Heart left ventricle (tissue), 16 donors: ENCODE results near the gene CENPO. TPM values are rescaled to one million over a fixed set of nuclear protein-coding genes. Genes with fewer than 3 reads are reported as not detected.
"Not testable (repeated sequence)": the region's sequence is repeated elsewhere in the genome, so short reads cannot be mapped to it uniquely, and the experiment has no call there.

Experiments
- ATAC-seq, 4 donors: fragments of 200-7000 bp; cut with Tn5 transposase; one replicate each; pipeline ENCODE4 v1.9.1; 2020 to 2022; ENCODE audit warnings: moderate library complexity in 4 of 4, mild to moderate bottlenecking in 3 of 4, moderate number of reproducible peaks in 1 of 4
- DNase-seq, 5 donors: peaks; one replicate each; pipeline ENCODE4 v3.0.0-alpha.2; 2020
- H3K27ac ChIP-seq, 12 donors: fragments of 200-600 bp; sonication (generic) in 4 of 12; one replicate each; pipeline versions ENCODE4 v1.5.0 to v1.8.0; 2016 to 2022; ENCODE audit warnings: mild to moderate bottlenecking in 2 of 12
- H3K27me3 ChIP-seq, 9 donors: fragments of 200-600 bp; sonication (generic) in 2 of 9; one replicate each; pipeline versions ENCODE4 v1.5.1 to v1.8.0; 2016 to 2022; ENCODE audit warnings: mild to moderate bottlenecking in 3 of 9
- H3K36me3 ChIP-seq, 9 donors: fragments of 200-600 bp; sonication (generic) in 2 of 9; one replicate each; pipeline versions ENCODE4 v1.5.0 to v1.8.0; 2018 to 2022; ENCODE audit warnings: mild to moderate bottlenecking in 2 of 9
- H3K4me1 ChIP-seq, 12 donors: fragments of 200-600 bp; sonication (generic) in 4 of 12; one replicate each; pipeline versions ENCODE4 v1.5.0 to v1.8.0; 2016 to 2022; ENCODE audit warnings: mild to moderate bottlenecking in 3 of 12
- H3K4me3 ChIP-seq, 12 donors: fragments of 200-600 bp; sonication (generic) in 4 of 12; one replicate each; pipeline versions ENCODE4 v1.5.0 to v1.8.0; 2017 to 2022; ENCODE audit warnings: mild to moderate bottlenecking in 9 of 12, moderate library complexity in 4 of 12
- H3K9me3 ChIP-seq, 12 donors: fragments of 200-600 bp; sonication (generic) in 4 of 12; one replicate each; pipeline versions ENCODE4 v1.5.0 to v1.8.0; 2016 to 2022; ENCODE audit warnings: mild to moderate bottlenecking in 1 of 12
- CTCF ChIP-seq, 12 donors: fragments of 200-600 bp; sonication (generic) in 4 of 12; IDR thresholded peaks; one replicate each; pipeline versions ENCODE4 v1.5.0 to v1.8.0; 2018 to 2022; ENCODE audit warnings: antibody characterized with exemption in 12 of 12, mild to moderate bottlenecking in 5 of 12
- POLR2A ChIP-seq, 2 donors: fragments of 450-650 bp; IDR thresholded peaks; one replicate each; pipeline ENCODE4 v1.6.1; 2017; ENCODE audit warnings: antibody characterized with exemption in 2 of 2, mild to moderate bottlenecking in 2 of 2, moderate library complexity in 2 of 2
- WGBS, 4 donors: extraction: QIAGEN DNeasy Blood & Tissue Kit in 2 of 4; methylation state at CpG; one replicate each; pipeline versions ENCODE4 v1.1.5 to v1.1.7; 2013 to 2018; 5-methylcytosine and 5-hydroxymethylcytosine counted together
- intact Hi-C, 10 donors: fragments of 100-400 bp; cut with DNase I; formaldehyde crosslinking; loops; one replicate each; pipeline versions ENCODE4 v1.11.1 to v1.14.2; 2022
- polyA plus RNA-seq, 2 donors: library from polyadenylated mRNA; stranded (reverse); fragments of 200-250 nt; gene quantifications; one replicate each; pipeline ENCODE4 v1.2.3, GENCODE V29; 2013
- total RNA-seq, 9 donors: library from RNA; depleted of rRNA in 2 of 9; stranded (reverse); fragments of >200 nt in 2 of 9; fragmentation: NEBNext Ultra II Directional in 3 of 9; extraction: Animal tissue kit (Norgen Biotek cat#: 25700) in 3 of 9; gene quantifications; one replicate each; pipeline versions ENCODE4 v1.1.0 to v1.2.4, GENCODE V29; 2016 to 2023
- donor health status: ischemic (EF 13 %, LVEDD 7.1; RV severe dilation, severe dysfunction).
- donor health status: healthy with polysubstance abuse.
- donor health status: DM: no; HTN: yes; CAD: no.
- donor health status: DM: no; HTN: no; CAD: no.
- donor health status: ischemic (EF 25% LVEDD 6.9; RV normal size, moderate dysfunction).
- donor health status: ischemic (EF 25% LVEDD 5.7; RV mildly dilated, moderate dysfunction).
- donor health status: healthy.
- donor health status: DM: yes; HTN: yes; CAD: no.
- donor health status: ischemic (EF 35%, LVEDD 5.7; RV mildly dilated, moderate dysfunction).
- donor health status: nonischemic (EF 11% LVEDD 7.7; RV severe dilation, severe dysfunction).
- donor health status: DM: yes; HTN: yes; CAD: no.
- donor health status: PGD.
- donor health status: ischemic (EF 29% LVEDD 5.4; RV normal size, mild dysfunction).
- donor health status: nonischemic (EF 23%, LVEDD 6.1; RV moderate dilation, normal function).

Gene CENPO
- total and polyA plus RNA-seq, 11 donors: 1.5 to 9.2 (median 2.4) TPM

- ATAC-seq: no peak
- Histone ChIP-seq H3K36me3 (peaks cover 0 to 35% (median 4%) of the 10 kb centered on the region in 9 donors), H3K4me3 (no peak overlapping the region), H3K4me1 (no peaks in the 10 kb centered on the region), H3K27me3 (no peaks in the 10 kb centered on the region), H3K9me3 (no peaks in the 10 kb centered on the region), H3K27ac (no peak overlapping the region)
- intact Hi-C loops: no loop called here
- 93 to 96% (median 95%) methylated on average over 12 to 20 of the region's 20 CpGs for WGBS, 4 donors
- DNase-seq: no peak
- no peak for TF ChIP-seq POLR2A (IDR thresholded peaks at IDR 0.05)
- TF ChIP-seq CTCF (IDR thresholded peaks at IDR 0.05): no peak
Measured at GRCh38 chr2:24834733-24835395, 41.6 kb downstream of the CENPO start.

GRCh38 chr2:24835411-24835810 lies 42.2 kb downstream of the CENPO start:
- WGBS, 4 donors: 89 to 96% (median 91%) methylated on average over 8 of the region's 8 CpGs
- peaks cover 0 to 39% (median 4%) of the 10 kb centered on the region in 9 donors for H3K36me3 ChIP-seq
- intact Hi-C loops, H3K27me3 ChIP-seq, H3K4me1 ChIP-seq, H3K9me3 ChIP-seq, DNase-seq, H3K4me3 ChIP-seq, H3K27ac ChIP-seq, ATAC-seq: not testable (repeated sequence)

GRCh38 chr2:24836206-24836605 lies 43.0 kb downstream of the CENPO start:
- intact Hi-C loops: no loop called here
- H3K36me3 ChIP-seq: peaks cover 0 to 39% (median 4%) of the 10 kb centered on the region in 9 donors

GRCh38 chr2:24836706-24837105 lies 43.5 kb downstream of the CENPO start:
- no peak overlapping the region for H3K27ac ChIP-seq
- DNase-seq: no peak
- peaks cover 0 to 41% (median 4%) of the 10 kb centered on the region in 9 donors for H3K36me3 ChIP-seq
- ATAC-seq: no peak
- no peaks in the 10 kb centered on the region for H3K4me1 ChIP-seq
- no peak for TF ChIP-seq CTCF (IDR thresholded peaks at IDR 0.05)
- no peak for TF ChIP-seq POLR2A (IDR thresholded peaks at IDR 0.05)
- intact Hi-C loops: no loop called here
- 95 to 96% (median 96%) methylated on average over 8 to 9 of the region's 9 CpGs for WGBS, 4 donors
- no peaks in the 10 kb centered on the region for H3K27me3 ChIP-seq
- no peaks in the 10 kb centered on the region for H3K9me3 ChIP-seq
- H3K4me3 ChIP-seq: no peak overlapping the region

More at GRCh38 chr2:24836206-24836605, 43.0 kb downstream of the CENPO start:
- H3K4me1 ChIP-seq: no peaks in the 10 kb centered on the region
- ATAC-seq (no peak), DNase-seq (no peak)
- TF ChIP-seq CTCF (IDR thresholded peaks at IDR 0.05): no peak
- no peak for TF ChIP-seq POLR2A (IDR thresholded peaks at IDR 0.05)
- H3K9me3 ChIP-seq: no peaks in the 10 kb centered on the region
- H3K27me3 ChIP-seq: no peaks in the 10 kb centered on the region
- no peak overlapping the region for H3K27ac ChIP-seq
- H3K4me3 ChIP-seq: no peak overlapping the region
- 88 to 98% (median 97%) methylated on average over 7 to 8 of the region's 8 CpGs for WGBS, 4 donors
